ENCODE measurements around the gene MBOAT1. TPM values are rescaled to one million over a fixed set of nuclear protein-coding genes. Genes with fewer than 3 reads are reported as not detected.

Gene MBOAT1
- total RNA-seq, 1 donor from 2014 or later, result 22.0 TPM

DNA sequence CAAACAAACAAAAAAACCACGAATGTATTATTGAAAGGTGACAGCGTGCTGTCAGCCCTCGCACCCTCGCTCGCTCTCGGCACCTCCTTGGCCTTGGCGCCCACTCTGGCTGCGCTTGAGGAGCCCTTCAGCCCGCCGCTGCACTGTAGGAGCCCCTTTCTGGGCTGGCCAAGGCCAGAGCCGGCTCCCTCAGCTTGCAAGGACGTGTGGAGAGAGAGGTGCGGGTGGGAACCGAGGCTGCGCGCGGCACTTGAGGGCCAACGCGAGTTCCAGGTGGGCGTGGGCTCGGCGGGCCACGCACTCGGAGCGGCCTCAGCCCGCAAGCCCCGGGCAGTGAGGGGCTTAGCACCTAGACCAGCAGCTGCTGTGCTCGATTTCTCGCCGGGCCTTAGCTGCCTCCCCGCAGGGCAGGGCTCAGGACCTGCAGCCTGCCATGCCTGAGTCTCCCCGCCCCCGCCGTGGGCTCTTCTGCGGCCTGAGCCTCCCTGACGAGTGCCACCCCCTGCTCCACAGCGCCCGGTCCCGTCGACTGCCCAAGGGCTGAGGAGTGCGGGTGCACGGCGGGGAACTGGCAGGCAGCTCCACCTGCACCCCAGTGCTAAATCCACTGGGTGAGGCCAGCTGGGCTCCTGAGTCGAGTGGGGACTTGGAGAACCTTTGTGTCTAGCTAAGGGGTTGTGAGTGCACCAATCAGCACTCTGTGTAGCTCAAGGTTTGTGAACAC, 20.9 kb upstream of the MBOAT1 start:
- no peak for DNase-seq

DNA sequence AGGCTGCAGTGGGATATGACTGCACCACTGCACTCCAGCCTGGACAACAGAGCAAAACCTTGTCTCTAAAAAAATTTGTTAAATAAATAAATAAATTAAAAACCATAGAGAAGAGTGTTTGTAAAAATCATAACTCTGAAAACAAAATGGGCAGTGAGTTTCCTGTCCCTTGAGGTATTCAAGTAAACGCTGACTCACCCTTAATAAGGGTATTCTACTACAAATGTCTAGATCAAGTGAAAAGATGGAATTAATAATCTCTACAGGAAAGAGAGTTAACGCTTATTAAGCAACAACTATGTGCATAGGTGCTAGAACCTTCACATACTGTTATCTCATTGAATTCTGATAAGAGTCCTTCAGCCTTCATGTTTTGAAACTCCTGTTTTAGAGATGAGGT, 19.9 kb upstream of the MBOAT1 start:
- no peak for DNase-seq

DNA sequence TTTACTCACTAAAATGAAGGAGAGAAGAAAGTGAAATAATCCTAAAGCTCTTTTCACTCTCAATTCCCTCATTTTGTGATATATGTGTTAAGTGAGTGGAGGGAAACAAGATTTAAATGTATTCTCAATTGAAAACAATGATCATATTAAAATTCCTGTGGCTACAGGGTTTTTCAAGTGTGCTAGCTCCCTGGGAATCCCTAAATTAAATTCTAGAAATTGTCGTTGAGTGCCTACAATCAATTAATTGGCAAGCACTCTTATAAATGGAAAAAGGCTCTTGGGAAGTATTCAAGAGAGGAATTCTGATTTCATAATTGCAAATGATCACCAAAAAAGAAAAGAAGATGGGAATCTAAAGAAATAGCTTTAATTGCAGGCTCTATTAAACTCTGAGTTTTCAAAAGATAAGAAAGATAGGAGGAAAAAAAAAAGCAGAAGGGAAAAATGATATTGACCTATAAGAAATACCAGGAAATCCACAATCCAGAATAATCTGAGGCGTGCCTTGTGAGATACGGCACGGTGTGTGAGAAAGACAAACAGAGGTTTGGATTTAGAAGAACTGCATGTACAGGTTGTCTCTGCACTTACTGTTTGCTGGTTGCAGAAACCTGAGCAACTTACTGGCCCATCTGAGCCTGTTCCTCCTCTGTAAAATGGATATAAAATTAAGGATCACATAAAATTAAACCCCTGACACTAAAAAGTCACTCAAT, 18.3 kb upstream of the MBOAT1 start:
- no peak for DNase-seq

DNA sequence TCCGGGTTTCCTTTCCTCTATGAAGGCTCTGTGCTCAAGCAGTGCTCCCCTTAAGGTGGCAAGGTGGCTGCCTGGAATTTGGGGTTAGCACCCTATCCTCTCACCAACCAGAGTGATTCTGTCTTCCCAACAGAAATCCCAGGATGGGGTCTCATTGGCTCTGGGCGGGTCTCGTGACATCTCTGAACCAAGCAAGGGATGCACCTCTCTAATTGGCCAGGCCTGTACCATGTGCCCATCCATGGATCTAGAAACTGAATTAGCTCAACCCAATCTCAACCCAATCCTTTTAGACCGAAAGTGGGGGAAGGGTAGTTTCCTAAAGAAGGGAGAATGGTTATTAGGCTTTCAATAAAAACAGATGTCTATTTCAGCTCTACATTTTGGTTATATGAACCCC, 17.6 kb upstream of the MBOAT1 start:
- no peak for DNase-seq

DNA sequence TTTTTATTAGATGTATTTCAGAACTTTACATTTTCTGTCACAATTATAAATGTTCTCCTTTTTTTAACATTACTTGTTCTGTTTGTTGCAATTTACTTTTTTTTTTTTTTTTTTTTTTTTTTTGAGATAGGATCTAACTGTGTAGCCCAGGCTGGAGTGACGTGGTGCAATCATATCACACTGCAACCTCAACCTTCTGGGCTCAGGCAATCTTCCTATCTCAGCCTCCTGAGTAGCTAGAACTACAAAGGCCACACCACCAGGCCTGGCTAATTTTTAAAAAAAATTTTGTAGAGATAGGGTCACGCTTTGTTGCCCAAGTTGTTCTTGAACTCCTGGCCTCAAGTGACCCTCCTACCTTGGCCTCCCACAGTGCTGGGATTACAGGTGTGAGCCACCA, 15.1 kb upstream of the MBOAT1 start:
- no peak for DNase-seq

DNA sequence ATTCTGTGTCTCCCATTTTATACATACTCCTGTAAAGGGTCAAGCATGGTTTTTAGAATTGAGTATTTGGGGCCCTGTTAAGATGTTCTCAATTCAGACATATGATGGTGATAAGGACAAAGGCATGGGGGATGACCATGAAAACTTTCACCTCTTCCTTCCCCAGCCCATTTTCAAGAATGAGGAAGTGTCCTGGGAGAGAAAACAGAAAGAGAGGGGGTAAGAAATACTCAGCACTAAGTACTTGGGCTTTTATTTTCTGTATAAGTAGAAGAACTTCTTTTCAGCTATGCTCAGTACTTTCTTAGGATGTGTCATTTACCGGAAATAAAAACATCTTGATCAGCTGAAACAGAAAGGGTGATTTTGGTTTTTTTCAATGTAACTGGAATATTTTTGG, 10.9 kb upstream of the MBOAT1 start:
- no peak for DNase-seq

DNA sequence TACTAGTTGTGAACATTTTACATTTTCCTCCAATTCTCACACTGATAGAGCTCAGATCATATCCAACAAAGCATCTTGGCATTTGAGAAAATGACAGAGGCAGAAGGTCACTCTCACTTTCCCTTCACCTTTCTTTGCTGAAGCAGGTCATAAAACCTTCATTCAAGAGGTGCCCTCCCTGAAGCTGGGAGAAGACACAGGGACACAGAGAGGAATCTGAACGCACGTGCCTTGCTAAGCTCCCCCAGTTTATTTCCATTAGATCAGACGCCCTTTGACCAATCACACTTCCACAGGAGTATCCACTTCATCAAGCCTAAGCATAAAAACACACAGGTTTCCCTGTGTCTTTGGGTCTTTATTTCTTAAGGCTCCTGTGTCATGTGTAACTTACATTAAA, 9.2 kb upstream of the MBOAT1 start:
- DNase-seq, result no peak

DNA sequence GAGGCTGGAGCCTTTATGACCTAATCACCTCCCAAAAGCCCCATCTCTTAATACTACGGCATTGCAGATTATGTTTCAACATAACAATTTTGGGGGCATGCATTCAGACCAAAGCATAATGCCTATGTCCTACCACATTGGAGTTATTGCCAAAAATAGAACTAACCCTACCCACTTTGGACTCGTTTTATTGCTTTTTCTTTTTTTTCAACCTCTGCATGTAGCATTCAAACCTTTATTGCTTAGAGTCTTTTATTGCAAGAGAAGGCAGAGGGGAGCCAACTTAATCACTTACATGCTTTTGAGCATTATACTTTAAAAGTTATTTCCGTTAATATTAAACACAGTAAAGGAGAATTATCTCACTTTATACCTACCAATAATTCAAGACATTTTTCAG, 8.1 kb upstream of the MBOAT1 start:
- no peak for DNase-seq

DNA sequence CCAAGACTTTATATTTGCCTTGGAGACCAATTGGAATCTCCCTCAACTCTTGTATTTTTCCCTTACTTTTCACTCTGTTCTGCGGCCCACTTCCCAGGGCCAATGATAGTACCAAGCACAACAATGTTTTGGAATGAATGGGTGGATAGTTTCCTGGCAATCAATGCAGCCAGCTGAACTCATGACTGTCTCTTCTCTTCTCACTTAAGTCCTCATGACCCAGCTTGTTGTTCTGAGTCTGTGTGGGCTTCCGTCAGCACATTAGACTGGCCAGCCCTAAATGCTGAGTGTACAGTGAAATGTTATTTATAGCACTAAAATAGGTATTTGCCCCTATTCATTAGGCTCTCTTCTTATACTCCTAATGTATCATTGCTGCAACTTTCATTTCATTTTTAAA, 5.6 kb upstream of the MBOAT1 start:
- no peak for DNase-seq

DNA sequence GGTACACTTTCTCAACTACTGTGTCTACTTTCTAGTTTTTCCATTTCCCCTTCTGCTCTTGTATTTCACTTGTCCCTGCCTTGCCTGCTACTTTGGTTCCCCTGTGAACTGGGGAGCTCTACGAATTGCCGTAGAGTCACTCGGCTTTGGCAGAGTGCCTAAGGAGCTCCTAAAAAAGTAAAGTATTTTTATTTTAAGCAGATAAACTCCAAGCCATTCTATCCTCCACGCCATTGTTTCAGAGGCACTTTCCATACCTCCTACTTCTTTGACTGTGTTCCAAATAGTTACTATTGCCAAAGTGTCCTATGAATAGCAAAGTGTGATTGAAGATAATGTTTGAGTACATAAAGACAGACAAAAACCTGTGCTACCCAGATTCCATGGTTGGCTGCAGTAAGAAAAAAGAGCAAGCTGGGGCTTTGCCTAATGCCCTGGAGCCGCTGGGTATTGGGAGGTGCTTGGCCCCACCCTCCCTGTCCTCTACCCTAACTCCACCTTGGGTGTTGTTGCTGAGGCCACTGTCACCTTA, 5.1 kb upstream of the MBOAT1 start:
- DNase-seq, result no peak

DNA sequence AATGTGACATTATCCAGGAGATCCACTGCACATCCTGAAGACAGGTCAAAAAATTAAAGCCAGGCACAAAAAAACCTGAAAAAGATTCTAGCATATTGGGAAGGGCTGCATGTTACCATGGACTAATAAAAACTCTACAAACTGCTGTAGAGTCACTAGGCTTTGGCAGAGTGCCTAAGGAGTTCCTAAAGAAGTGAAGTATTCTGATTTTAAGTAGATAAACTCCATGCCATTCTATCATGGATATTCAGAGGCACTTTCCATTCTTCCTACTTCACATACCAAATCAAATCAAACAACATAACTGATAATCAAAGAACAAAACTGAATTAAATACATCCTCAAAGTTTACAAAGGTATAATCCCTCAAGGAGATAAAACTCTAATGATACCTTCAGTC, 3.0 kb upstream of the MBOAT1 start:
- no peak for DNase-seq

DNA sequence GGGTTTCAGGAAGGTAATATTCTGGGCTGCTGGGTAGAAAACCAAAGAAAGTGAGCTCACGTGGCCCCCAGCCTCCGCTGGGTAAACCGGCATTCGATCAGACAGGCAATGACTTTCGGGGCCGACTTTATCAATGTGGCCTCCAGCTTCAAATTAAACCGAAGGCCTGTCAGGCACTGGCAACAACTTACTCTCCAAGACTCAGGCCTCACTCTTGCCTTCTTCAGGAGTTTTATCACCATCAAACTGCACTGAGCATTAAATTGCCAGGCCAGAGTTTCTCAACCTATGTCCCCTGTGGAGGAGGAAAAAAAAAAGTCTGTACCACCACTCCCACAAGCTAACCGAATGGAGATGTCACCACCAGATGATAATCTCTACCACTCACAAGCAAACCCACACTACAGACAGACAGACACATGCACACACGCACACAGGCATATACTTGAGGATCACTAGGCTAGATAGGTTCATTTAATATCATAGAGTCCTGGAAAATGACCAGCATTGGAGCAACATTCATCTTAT, 1.1 kb upstream of the MBOAT1 start:
- no peak for DNase-seq

DNA sequence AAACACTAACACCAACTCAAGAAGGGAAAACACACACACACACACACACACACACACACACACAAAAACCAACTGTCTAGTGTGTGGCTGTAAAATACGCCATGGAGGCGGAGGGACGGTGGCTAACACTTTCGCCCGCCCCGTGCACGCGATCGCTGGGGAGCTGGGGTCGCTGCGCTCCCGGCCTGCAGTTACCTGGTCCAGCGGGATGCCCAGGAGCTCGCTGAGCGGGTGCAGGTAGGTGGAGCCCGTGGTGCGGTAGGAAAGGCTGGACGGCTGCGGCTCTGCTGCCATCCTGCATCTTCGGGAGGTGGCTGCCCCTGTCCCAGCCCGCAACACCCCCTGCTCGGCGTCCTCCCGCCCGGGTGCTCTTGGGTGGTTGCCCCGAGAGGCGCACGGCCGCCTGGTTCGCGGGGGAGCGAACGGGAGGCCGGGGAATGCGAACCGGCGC, 303 bp downstream of the MBOAT1 start:
- DNase-seq, result no peak

DNA sequence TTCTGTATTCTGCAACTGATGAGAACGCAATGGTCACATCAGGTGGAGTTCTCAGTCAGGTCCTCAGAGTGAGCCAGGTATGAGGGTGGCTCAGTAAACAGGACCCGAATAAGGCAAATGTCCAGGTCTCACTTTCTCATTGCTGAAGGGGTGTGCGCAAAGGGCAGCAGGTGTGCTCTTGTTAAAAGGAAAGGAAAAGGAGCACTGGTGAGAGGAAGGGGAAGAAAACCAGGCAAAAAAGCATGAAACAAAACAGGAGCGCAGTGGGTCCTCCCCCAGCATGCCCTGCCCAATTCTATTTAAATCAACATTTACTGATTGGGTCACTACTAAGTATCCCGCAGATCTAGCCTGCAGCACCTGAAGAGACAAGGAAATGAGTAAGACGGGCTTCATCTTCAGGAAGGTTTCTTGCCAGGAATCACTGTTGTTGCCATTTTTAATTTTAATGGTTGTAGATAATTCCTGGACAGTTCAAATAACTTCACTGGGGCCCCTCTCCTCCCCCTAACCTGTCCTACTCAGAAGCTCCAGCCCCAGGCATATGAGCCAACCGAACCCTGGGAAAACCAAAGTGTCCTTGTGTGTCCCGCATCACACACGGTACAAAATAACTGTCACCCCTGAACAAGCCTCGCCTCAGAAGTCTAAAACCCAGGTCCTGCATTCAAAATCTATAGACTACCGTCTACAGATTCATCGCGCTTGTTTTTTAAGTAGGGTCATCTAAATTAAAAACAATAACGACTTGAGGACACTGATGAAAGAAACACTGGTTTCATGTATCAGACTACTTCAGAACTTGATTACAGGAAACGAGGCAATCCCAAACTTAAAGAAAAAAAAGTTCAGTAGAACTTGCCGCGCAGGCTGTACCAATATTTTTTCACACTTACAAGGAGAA, 980 bp downstream of the MBOAT1 start:
- peak; percentile 21 for DNase-seq

DNA sequence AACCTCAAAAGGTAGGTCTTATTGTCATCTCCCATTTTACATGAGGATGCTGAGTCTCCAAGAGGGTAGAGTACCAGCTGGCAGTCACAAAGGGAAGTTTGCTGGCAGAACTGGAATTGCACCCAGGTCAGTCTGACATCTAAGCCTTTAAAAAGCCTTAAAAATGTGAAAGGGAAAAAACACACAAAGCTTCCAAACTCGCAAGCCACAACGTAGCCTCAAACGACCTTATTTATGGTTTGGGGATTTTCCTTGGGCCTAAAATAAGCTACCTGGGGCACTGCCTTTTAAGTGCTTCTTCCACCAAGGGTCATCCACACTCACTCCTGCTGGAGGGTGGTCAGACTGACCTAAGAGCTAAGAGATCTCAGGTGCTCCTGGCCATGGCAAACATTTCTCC, 2.1 kb downstream of the MBOAT1 start:
- DNase-seq, result no peak

DNA sequence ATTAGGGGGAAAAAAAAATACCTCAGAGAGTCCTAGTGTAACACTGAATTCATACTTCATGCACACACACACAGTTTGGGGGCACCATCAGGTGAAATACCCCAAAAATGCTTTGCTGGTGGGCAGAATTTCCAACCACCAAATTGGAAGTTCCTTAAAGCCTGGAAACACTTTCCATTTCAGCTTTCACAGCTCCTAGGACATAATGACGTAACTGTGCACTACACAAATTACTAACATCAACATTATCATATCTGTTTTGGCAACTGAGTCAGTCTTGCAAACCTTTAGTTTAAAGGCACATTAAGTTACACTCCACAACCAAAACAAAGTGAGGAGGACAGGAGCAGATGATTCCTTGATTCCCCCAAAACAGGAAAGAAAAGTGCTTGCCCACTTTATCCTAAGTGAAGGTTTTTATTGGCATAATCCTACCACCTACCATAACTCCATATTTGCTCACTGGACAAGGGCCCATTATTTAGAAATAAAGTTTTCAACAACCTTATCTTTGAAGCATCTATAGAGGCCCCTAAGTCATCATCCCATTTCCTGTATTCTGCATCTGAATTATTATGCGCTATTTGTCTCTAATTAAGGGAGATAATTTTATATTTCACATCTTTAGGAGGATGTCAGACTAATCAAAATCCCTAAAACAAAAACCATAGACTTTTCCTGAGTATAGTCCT, 3.4 kb downstream of the MBOAT1 start:
- DNase-seq, result no peak

DNA sequence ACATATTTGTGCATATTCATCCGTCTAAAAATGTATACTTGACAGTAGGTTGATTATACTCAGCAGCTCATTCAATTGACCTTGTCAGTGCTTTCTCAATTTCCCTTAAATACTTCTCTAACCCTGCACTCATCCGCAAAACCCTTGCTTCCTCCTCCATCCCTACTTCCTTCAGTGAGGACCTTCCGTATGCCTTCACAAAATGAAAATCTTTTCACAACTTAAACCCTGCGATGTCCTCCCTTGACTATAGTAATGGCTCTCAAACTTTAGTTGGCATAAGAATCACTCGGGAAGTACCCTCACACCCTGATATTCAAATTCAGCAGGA, 5.2 kb downstream of the MBOAT1 start:
- no peak for DNase-seq

DNA sequence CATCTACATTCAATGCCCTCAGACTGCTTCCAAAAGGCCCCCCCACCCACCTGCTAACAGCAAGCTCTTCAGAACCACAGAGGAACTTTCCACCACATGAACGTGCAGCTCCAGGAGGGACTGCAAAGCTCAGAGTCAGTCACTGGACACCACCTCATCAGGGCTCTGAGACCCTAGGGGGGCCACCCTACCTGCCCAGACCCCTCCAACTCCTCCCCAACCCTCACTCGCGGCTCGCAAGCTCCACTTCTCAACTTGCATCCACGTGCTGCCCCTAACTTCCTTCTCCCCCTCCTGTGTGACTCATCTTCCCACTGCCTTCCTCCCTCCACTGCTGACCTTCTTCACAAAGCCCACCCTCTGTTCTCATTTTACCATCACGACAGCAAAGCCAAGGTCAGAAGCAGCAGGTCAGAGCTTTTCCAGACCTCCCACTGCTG, 6.5 kb downstream of the MBOAT1 start:
- no peak for DNase-seq

DNA sequence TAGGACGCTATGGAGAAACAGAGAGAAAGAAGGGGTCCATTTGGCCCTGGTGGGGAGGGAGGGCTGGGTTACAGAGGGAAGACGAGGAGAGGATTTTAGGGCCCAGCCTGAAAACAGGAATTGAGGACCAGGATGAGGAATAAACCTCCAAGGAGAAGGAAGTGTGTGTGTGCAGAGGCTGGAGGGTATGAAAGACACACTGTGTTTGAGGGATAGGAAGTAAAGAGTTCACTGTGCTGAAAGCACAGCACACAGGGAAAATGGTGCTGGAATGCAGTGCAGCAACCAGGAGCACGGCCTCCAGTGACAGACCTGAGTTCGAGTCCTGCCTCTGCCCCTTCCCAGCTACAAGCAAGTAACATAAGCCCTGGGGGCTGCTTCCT, 7.8 kb downstream of the MBOAT1 start:
- DNase-seq, result no peak

DNA sequence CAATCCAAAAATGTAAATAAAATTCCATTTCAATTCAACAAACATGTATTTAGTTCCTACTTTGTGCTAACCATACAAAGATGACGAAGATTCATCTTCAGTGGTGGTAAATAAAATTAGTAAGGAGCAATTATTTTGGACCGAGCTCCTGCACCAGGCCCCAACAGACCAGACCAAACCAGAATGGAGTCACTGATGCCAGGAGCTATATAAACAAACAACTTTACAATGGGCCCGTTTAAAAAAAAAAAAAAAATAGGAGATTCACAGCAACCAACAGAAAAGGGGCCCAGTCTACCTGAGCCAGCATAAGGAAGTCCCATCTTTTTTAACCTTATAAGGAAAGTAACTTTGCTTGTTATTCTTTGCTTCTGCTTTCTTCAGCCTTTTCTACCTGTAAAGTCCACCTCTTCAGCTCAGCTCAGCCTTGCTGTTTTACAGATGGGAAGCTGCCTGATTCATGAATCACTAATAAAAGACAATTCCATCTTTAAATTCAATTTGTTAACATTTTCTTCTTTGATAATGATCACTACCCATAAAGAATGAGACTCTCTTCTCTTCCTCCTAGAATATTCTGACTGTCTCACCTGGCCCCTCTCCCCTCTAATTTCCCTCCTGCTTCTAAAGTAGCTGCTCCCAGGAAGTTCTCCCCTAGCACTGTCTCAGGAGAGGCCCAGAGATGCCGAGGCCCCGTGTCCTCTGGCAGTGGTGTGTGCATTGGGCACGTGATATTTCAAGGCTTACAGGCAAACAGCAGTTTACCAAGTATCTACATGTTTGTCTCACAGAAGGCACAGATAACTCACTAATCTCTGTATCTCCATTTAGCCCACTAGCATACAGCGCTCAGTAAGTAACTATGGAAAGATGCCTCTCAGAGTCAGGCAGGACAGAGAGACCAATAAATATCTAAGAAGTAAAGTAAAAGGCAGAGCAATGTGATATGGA, 8.4 kb downstream of the MBOAT1 start:
- DNase-seq, result no peak

DNA sequence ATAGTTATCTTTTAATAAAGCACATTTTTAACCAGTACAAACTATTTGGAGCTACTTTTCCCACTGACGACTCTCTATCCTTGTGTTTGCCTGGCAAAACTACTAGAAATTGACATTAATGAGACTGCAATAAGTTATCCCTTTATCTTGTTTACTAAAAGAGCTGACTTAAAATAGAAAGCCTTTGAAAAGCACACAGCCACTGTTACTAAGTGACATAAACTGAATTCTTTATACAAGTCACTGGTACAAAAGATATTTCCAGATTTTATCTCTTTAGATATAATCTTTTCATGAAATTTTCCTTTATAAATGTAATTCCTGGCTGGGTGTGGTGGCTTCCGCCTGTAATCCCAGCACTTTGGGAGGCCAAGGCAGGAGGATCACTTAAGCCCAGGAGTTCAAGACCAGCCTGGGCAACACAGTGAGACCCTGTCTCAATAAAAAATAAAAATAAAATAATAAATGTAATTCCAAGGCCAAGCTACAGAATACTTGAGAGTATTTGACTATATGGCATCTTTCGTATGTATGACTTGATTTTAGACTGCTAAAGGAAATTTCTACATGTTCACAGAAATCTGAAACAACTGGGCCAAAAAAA, 9.5 kb downstream of the MBOAT1 start:
- no peak for DNase-seq
